HG02571 (cell line): ENCODE measurements around the gene ATXN7L1.
"Not testable (repeated sequence)": the region's sequence is repeated elsewhere in the genome, so short reads cannot be mapped to it uniquely, and the experiment has no call there.

Experiments
- ATAC-seq: cut with Tn5 transposase; IDR thresholded peaks from one replicate; pipeline ENCODE4 v1.9.1; 2021; ENCODE audit warnings: mild to moderate bottlenecking, moderate library complexity; ENCODE audit not compliant: unreplicated experiment

Gene ATXN7L1

GRCh38 chr7:105623906-105624305, 252.5 kb downstream of the ATXN7L1 start:
- no peak for ATAC-seq

GRCh38 chr7:105623378-105623777, 253.0 kb downstream of the ATXN7L1 start:
- ATAC-seq: no peak

GRCh38 chr7:105622106-105622731, 254.2 kb downstream of the ATXN7L1 start:
- no peak for ATAC-seq

- ATAC-seq: no peak
Observed at GRCh38 chr7:105621617-105622016, 254.8 kb downstream of the ATXN7L1 start.

GRCh38 chr7:105621176-105621575, 255.2 kb downstream of the ATXN7L1 start:
- no peak for ATAC-seq

GRCh38 chr7:105619590-105619989, 256.8 kb downstream of the ATXN7L1 start:
- ATAC-seq: no peak

- ATAC-seq: no peak
Observed at GRCh38 chr7:105618016-105618296, 258.4 kb downstream of the ATXN7L1 start.

- no peak for ATAC-seq
Observed at GRCh38 chr7:105617280-105618015, 259.0 kb downstream of the ATXN7L1 start.

GRCh38 chr7:105614341-105614840, 262.0 kb downstream of the ATXN7L1 start:
- ATAC-seq: no peak

- no peak for ATAC-seq
Observed at GRCh38 chr7:105613611-105614330, 262.6 kb downstream of the ATXN7L1 start.

GRCh38 chr7:105612806-105613205, 263.6 kb downstream of the ATXN7L1 start:
- ATAC-seq: no peak

- no peak for ATAC-seq
Observed at GRCh38 chr7:105611856-105612775, 264.3 kb downstream of the ATXN7L1 start.

GRCh38 chr7:105610165-105610930, 266.1 kb downstream of the ATXN7L1 start:
- no peak for ATAC-seq

- ATAC-seq: no peak
Observed at GRCh38 chr7:105602325-105603305, 273.8 kb downstream of the ATXN7L1 start.

GRCh38 chr7:105600720-105601550, 275.5 kb downstream of the ATXN7L1 start:
- ATAC-seq: no peak

- no peak for ATAC-seq
Observed at GRCh38 chr7:105599551-105599950, 276.8 kb downstream of the ATXN7L1 start.

- ATAC-seq: not testable (repeated sequence)
Observed at GRCh38 chr7:105599080-105599479, 277.3 kb downstream of the ATXN7L1 start.

GRCh38 chr7:105596866-105597265, 279.5 kb downstream of the ATXN7L1 start:
- no peak for ATAC-seq
